Spleen (tissue), 7 donors: ENCODE results near the gene ABCC3.

Source experiments
- POLR2A ChIP-seq, 3 donors: fragments of 450-650 bp; IDR thresholded peaks; one replicate each; pipeline ENCODE4 v1.5.1; 2017; ENCODE audit warnings: antibody characterized with exemption in 3 of 3, mild to moderate bottlenecking in 1 of 3
- POLR2AphosphoS5 ChIP-seq, 3 donors: sonication (generic); formaldehyde crosslinking; IDR thresholded peaks; one replicate each; pipeline ENCODE4 v1.5.1; 2017; ENCODE audit warnings: antibody characterized with exemption in 3 of 3
- TF ChIP-seq, protein P1 (sequence below), 11 experiments: fragments of 200-600 bp in 7 of 11; fragments of 450-650 bp in 4 of 11; sonication (generic) in 4 of 11; IDR thresholded peaks in 8 of 11; conservative IDR thresholded peaks in 3 of 11; 1 replicate in 7 of 11; 2 replicates in 4 of 11; pipeline versions ENCODE4 v1.4.0 to v1.8.0; 2016 to 2021; ENCODE audit warnings: antibody characterized with exemption in 11 of 11, inconsistent platforms in 4 of 11, mild to moderate bottlenecking in 1 of 11
- donor health status: DM: no; HTN: no; CAD: no; lungs with moderate emphysema.
- donor health status: DM: no; HTN: no; CAD: no.
- donor health status: DM: no; HTN: no; CAD: no.

- TF ChIP-seq POLR2AphosphoS5 (IDR thresholded peaks at IDR 0.05): no peak
- TF ChIP-seq, protein P1, sequence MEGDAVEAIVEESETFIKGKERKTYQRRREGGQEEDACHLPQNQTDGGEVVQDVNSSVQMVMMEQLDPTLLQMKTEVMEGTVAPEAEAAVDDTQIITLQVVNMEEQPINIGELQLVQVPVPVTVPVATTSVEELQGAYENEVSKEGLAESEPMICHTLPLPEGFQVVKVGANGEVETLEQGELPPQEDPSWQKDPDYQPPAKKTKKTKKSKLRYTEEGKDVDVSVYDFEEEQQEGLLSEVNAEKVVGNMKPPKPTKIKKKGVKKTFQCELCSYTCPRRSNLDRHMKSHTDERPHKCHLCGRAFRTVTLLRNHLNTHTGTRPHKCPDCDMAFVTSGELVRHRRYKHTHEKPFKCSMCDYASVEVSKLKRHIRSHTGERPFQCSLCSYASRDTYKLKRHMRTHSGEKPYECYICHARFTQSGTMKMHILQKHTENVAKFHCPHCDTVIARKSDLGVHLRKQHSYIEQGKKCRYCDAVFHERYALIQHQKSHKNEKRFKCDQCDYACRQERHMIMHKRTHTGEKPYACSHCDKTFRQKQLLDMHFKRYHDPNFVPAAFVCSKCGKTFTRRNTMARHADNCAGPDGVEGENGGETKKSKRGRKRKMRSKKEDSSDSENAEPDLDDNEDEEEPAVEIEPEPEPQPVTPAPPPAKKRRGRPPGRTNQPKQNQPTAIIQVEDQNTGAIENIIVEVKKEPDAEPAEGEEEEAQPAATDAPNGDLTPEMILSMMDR (IDR thresholded peaks at IDR 0.05 in 8 of 11, conservative IDR thresholded peaks at IDR 0.05 in 3 of 11): no peak
- no peak for TF ChIP-seq POLR2A (IDR thresholded peaks at IDR 0.05)
These were observed 58.5 kb downstream of the ABCC3 start for GRCh38 chr17:50693036-50693682.
